Stimulated activated CD8-positive, alpha-beta memory T cell treated with anti-CD3 and anti-CD28 coated beads, Interleukin-2, amount 100 ng/mL, for 48 hours (primary cell): ENCODE data around the gene TMEM178B.

Experiments
- DNase-seq, 2 donors: peaks; one replicate each; pipeline ENCODE4 v3.0.0-alpha.2; 2020; ENCODE audit warnings: low read depth in 2 of 2

TMEM178B gene

GRCh38 chr7:141263508-141263907 lies 189.6 kb downstream of the TMEM178B start:
- DNase-seq: no peak

DNA sequence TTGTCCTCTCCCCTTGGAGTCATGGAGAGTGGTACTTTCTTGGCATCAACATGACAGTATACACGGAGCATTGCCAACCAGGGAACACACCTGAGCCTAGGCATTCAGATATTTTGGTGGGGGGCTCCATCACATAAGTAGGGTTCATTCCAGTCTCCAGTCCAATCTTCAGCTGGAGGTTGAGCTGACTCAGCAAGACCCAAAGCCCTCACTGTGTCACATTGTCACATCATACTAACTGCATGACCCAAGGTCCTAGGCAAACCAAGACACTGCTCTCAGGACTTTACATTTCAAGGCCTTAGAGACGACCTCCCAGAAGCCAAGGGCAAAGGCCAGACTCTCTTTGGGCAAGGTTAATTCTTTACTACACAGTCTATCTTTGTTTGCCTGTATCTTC lies 190.1 kb downstream of the TMEM178B start:
- DNase-seq: no peak

DNA sequence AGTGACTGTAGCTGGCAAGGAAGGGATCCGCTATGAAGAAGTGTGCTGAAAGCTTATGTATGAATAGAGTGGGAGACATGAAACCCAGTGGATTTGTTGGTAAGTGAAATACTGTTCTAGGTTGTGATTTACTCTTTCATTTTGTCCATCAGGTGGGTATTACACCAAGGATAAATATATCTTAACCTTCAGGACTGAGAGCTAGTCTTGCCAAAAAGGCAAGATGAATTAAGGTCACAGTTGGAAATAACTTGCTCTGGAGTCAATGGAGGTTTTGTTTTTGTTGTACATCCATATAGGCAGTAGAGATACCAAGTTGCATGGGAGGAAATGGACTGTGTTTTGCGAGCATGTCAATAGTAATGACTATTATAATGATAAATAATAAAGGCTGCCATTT lies 190.6 kb downstream of the TMEM178B start:
- no peak for DNase-seq

GRCh38 chr7:141265668-141266067 lies 191.8 kb downstream of the TMEM178B start:
- no peak for DNase-seq

DNA sequence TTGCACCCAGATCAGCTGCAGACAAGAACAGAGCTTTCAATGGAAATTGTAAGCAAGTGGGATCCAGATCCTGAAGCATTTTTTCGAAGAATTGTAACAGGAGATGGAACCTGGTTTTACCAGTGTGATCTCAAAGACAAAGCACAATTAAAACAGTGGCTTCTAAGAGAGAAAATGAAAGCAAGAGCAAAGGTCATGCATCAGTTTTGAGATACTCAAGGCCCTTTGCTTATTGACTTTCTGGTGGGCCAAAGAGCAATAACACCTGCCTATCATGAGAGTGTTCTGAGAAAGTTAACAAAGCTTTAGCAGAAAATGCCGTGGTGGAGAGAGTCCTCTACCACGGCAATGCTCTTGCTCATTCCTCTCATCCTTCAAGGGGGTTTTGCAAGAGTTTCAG lies 194.8 kb downstream of the TMEM178B start:
- no peak for DNase-seq

DNA sequence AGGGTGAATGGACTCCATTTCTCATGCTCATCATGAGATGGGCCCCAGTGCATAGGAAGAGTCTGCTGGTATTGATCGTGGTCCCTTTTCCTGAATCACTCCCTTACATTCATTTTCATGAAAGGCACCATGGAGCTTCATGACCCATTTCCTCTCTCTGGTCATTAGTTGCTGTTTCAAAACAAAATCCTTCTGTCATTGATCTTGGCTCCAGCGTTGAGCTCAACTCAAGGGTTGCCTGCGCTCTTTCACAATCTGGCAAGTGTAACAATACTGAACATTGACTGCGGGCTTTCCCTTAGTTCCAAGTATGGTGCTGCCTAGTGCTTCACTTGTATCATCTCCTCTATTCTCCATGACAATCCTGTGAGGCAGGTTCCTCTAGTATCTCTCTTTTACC lies 197.6 kb downstream of the TMEM178B start:
- DNase-seq: no peak

- no peak for DNase-seq
These were observed 198.6 kb downstream of the TMEM178B start for GRCh38 chr7:141272417-141272816.

DNA sequence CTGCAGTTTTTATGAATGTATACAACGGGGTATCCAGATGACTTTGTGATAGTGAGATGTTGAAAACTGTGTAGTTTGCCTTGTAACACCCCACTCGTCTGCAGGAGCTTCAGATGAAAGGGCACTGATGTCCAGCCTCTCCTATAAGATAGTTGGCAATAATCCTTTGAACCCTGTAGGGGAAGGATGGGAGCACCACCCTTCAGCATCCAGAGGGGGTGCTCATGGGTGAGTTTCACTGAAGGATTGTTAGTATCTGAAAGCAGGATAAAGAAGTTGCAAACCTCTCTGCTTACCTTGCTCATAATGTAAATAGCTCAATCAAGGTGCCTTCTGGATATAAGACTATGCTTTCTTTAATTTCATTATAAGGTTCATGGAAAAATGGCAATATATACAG lies 201.5 kb downstream of the TMEM178B start:
- DNase-seq: no peak

- DNase-seq: no peak
These were observed 202.2 kb downstream of the TMEM178B start for GRCh38 chr7:141276031-141276430.

- DNase-seq: no peak
These were observed 206.2 kb downstream of the TMEM178B start for GRCh38 chr7:141280100-141280499.

DNA sequence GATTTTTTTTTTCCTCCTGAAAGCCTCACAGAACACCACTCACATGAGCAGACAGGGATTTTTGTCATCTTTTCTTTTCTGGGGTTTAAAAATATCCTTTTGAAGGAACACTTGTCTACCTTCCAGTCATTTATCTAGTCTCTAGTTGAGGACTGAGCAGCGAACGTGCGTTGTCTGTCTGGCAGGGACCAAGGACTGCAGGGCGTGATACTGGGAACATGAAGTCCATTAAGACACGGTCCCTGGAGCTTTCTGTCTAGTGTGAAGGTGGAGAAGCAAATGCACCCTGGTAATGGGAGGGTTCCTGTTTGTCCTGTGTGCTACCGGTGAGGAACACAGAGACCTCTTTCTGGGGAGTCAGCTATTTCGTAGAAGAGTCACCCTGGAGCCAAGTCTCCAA lies 207.4 kb downstream of the TMEM178B start:
- no peak for DNase-seq

- DNase-seq: no peak
These were observed 212.7 kb downstream of the TMEM178B start for GRCh38 chr7:141286522-141286921.

DNA sequence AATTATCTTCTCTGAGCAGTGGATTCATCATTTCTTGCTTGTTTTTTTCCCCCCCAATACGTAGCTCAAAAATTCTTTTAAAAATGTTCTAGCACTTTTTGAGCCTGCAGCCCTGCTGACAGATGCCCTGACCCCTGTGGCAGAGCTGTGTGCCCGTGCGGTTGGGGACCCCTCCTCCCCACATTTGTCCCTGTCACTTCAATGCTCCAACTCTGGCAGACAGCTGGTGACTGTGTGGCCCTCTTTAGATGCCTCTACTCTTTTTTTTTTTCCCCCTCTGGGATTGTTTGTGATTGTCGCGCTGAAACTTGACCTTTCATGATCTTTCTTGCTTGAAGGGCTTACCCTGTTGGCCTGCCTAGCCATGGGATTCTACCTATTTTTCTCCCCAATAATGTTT lies 214.1 kb downstream of the TMEM178B start:
- no peak for DNase-seq

DNA sequence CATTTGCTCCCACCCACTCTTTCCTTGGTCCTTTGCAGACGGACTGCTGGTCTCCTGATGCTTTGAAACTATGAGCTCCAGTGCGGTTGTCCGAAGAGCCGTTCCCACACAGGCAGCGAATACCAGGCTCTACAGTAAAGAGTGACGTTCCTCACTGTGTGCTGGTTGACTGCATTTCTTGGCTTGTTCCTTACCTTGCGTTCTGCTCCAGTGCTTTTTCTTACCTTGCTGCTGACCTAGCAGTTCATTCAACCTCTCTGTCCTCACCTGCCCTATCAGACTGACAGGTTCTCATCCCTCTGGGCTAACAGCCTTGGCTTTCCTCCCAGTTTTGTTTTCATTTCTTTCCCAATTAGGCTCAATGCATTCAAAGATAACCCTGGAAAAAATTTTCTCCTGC lies 214.8 kb downstream of the TMEM178B start:
- DNase-seq: no peak

DNA sequence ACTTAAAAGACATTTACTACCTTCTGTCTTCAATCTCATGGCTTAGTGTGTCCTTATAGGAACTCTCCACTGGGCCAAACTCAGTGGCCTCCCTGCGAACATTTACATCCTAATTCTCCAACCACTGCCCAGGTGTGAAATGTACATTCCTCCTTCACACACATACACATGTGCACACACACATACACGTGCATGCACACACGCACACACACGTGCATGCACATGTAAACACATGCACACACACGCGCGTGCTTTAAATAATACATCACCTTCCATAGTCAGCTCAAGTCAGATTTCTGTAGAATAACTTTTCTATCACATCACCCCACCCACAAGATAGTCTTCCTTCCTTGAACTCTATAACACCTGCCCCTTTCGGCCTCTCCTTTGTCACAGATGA lies 216.5 kb downstream of the TMEM178B start:
- no peak for DNase-seq

DNA sequence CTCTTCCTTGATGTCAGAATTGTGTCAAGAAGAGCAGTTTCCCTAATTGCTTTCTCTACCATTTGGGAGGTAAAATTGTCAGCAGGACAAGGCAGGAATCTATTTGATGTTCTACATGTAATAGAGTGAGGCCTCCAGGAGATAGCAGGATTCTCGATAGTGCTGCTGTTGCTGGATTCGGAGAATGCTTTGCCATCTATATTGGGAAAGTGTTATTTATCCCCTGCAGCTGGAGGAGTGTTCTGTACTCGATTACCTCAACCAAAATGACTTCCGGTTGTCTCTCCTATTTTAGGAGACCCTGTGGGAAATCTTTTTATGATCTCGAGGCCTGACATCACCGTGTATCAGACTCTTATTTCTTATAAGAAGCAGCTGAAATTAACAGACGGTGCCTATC lies 217.1 kb downstream of the TMEM178B start:
- DNase-seq: no peak

- no peak for DNase-seq
These were observed 217.7 kb downstream of the TMEM178B start for GRCh38 chr7:141291541-141291940.

- DNase-seq: no peak
These were observed 220.4 kb downstream of the TMEM178B start for GRCh38 chr7:141294143-141294829.

GRCh38 chr7:141295367-141295895 lies 221.6 kb downstream of the TMEM178B start:
- DNase-seq: no peak

DNA sequence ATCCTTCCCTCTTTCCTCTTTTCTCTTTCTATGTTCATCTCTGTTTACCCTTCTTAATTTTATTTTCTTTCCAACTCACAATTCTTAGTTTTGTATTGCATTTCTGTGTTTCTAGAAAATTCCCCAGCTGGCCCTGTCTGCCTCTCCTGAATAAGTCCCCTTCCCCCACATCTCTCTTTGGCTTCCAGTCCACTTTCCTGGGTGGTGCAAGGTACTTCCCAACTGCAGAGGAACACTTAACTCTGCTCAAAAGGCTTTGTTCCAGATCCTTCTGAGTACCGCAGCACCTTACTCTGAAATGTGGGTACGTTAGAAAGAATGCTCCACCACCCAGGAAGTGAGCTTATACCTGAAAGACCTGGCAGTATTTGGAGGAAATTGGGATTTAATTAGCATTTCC lies 227.0 kb downstream of the TMEM178B start:
- DNase-seq: no peak

GRCh38 chr7:141301544-141301943 lies 227.7 kb downstream of the TMEM178B start:
- DNase-seq: no peak

DNA sequence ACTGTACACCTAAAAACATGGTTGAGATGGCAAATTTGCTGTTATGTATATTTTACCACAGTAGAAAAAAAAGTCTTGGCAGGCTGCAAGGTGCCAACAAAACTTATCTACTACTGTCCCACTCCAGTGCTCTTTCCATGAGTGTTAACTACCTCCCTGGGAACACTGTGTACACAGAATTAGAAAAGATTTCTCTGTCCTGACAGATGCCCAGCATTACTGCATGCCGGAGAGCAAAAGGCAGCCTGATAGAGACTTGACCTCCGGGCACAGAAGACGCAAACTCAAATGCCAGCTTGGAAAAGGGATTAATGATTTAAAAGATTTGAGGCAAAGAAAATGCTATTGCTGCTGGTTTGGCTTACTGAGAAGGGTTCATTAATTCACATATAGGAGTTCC lies 228.8 kb downstream of the TMEM178B start:
- no peak for DNase-seq

- no peak for DNase-seq
These were observed 230.4 kb downstream of the TMEM178B start for GRCh38 chr7:141304291-141304690.

GRCh38 chr7:141306081-141306480 lies 232.2 kb downstream of the TMEM178B start:
- DNase-seq: no peak
